Dendritic cell treated with granulocyte-macrophage colony-stimulating factor and Interleukin-4, amounts not matched to agents 40 ng/mL and 50 ng/mL, for 4 days (primary cell): ENCODE measurements around the gene DEPDC1.
"Not testable (repeated sequence)": the region's sequence is repeated elsewhere in the genome, so short reads cannot be mapped to it uniquely, and the experiment has no call there.

Experiments
- H3K27ac Mint-ChIP-seq: one replicate; pipeline ENCODE4 v1.8.0; 2022; ENCODE audit warnings: mild to moderate bottlenecking, mixed read lengths
- H3K27me3 Mint-ChIP-seq: one replicate; pipeline ENCODE4 v1.8.0; 2022; ENCODE audit warnings: mild to moderate bottlenecking, mixed read lengths
- H3K36me3 Mint-ChIP-seq: one replicate; pipeline ENCODE4 v1.8.0; 2022; ENCODE audit warnings: low read depth, mixed read lengths
- H3K4me1 Mint-ChIP-seq: one replicate; pipeline ENCODE4 v1.8.0; 2022; ENCODE audit warnings: low read depth, mixed read lengths
- H3K4me3 Mint-ChIP-seq: one replicate; pipeline ENCODE4 v1.8.0; 2022; ENCODE audit warnings: mild to moderate bottlenecking, moderate library complexity, mixed read lengths
- H3K9me3 Mint-ChIP-seq: one replicate; pipeline ENCODE4 v1.8.0; 2022; ENCODE audit warnings: mixed read lengths
- intact Hi-C: fragments of 100-400 bp; cut with micrococcal nuclease; formaldehyde crosslinking; loops from one replicate; pipeline ENCODE4 v1.15.0; 2022

Gene DEPDC1

DNA sequence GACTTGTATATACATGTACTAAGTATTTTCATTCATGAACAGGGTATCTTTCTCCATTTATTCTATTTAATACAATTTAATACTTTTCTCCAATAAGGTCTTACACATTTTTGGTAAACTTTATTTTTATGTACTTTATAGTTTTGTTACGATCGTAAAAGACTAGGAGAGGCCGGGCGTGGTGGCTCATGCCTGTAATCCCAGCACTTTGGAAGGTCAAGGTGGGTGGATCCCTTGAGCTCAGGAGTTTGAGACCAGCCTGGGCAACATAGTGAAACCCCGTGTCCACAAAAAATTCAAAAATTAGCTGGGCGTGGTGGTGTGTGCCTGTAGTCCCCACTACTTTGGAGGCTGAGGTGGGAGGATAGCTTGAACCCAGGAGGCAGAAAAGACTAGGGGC, 4.6 kb downstream of the DEPDC1 start:
- H3K4me3 Mint-ChIP-seq, H3K27ac Mint-ChIP-seq, H3K27me3 Mint-ChIP-seq, H3K36me3 Mint-ChIP-seq, H3K9me3 Mint-ChIP-seq, intact Hi-C loops: not testable (repeated sequence)
- peaks cover 22% of the 10 kb centered on the region for H3K4me1 Mint-ChIP-seq

DNA sequence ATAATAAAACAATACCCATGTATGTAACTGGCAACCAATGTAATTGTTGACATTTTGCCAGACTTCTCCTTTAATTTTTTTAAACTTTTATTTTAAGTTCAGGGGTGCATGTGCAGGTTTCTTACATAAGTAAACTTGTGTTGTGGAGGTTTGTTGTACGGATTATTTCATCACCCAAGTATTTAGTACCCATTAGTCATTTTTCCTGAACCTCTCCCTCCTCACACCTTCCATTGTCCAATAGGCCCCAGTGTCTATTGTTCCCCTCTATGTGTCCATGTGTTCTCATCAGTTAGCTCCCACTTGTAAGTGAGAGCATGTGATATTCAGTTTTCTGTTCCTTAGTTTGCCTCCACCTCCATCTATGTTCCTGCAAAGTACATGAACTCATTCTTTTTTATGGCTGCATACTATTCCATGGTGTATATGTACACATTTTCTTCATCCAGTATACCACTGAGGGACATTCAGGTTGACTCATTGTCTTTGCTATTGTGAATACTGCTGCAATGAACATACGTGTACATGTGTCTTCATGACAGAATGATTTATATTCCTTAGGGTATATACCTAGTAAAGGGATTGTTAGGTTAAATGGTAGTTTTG, 6.7 kb downstream of the DEPDC1 start:
- H3K4me3 Mint-ChIP-seq, result no peak overlapping the region
- H3K27me3 Mint-ChIP-seq, result no peaks in the 10 kb centered on the region
- H3K4me1 Mint-ChIP-seq, result peaks cover 5% of the 10 kb centered on the region
- intact Hi-C loops, result no loop called here
- H3K27ac Mint-ChIP-seq, result no peak overlapping the region
- H3K36me3 Mint-ChIP-seq, result no peaks in the 10 kb centered on the region
- H3K9me3 Mint-ChIP-seq, result no peaks in the 10 kb centered on the region

DNA sequence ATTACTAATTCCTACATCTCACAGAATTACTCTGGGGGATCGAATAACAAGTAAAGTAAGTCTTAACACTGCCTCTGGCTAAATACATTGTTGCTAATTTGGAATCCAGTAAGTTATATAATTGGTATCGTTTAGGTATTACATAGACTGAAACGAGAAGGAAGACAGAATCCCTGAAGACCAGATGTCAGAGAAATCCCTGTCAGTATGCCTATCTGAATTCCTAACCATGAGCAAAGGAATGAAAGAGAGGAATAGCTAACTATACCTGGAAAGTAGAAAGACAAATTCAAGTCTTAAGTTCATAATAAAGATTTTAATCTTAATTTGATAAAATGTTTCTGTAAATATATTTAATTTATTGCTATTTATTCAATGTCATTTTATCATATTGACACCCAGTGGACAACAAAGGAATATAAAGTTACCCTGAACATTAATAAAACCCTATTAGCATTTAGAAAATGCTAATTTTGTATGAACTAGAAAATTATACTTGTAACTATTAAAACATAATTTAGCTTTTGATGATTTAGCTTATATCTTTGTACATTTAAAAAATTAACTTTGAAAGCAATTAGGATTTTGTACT, 11.4 kb downstream of the DEPDC1 start:
- H3K4me3 Mint-ChIP-seq, result no peak overlapping the region
- intact Hi-C loops, result no loop called here
- H3K4me1 Mint-ChIP-seq, result no peaks in the 10 kb centered on the region
- H3K36me3 Mint-ChIP-seq, result no peaks in the 10 kb centered on the region
- H3K27me3 Mint-ChIP-seq, result no peaks in the 10 kb centered on the region
- no peak overlapping the region for H3K27ac Mint-ChIP-seq
- H3K9me3 Mint-ChIP-seq, result no peaks in the 10 kb centered on the region

DNA sequence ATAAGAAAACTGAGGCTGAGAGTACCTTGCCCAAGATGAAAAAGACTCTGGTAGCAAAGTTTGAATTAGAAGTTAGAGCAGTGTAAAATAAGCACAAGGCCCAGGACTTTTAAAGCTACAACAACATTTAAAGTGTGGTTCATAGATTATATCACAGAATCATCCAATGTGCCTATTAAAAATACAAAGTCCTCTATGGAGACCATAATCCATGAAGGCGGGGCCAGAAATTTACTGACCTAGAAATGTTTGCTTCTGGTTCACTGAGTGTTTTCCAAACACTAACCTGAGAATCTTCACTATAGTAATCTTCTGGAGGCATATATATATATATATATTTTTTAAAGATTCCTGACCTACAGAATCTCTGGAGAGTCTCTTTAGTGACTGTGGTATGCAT, 12.3 kb downstream of the DEPDC1 start:
- Mint-ChIP-seq H3K27ac (no peak overlapping the region), H3K4me3 (no peak overlapping the region), H3K36me3 (no peaks in the 10 kb centered on the region), H3K9me3 (no peaks in the 10 kb centered on the region), H3K4me1 (no peaks in the 10 kb centered on the region), H3K27me3 (no peaks in the 10 kb centered on the region)
- intact Hi-C loops, result no loop called here

DNA sequence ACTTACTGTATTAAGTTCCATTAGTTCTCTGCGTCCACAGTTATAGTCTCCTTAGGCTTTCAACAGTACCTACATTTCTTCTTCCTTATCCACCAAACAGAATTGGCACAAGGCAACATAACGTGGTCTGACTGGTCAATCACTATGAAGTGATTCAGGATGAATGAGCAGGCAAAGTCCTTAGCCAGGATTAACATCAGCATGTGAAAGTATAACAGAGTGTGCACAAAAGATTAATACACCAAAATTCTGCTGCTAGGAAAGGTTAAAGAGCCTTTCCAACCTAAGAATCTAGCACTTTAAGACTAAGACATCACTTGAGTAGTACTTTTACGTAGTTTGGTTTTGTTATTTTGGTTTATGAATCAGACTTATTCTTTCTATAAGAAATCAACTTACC, 15.8 kb downstream of the DEPDC1 start:
- no peaks in the 10 kb centered on the region for H3K9me3 Mint-ChIP-seq
- H3K36me3 Mint-ChIP-seq, result no peaks in the 10 kb centered on the region
- H3K4me3 Mint-ChIP-seq, result no peak overlapping the region
- H3K4me1 Mint-ChIP-seq, result no peaks in the 10 kb centered on the region
- intact Hi-C loops, result no loop called here
- no peak overlapping the region for H3K27ac Mint-ChIP-seq
- no peaks in the 10 kb centered on the region for H3K27me3 Mint-ChIP-seq

DNA sequence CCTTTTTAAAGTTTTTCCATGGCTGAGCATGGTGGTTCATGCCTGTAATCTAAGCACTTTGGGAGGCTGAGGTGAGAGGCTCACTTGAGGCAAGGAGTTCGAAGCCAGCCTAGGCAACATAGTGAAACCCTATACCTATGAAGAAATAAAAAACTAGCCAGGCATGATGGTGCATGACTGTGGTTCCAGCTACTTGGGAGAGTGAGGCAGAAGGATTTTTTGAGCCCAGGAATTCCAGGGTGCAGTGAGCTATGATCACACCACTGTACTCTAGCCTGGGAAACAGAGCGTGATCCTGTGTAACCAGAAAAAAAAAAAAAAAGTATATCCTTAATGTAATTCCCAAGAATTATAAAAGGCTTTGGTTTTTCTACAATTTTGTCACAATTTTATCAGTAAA, 17.4 kb downstream of the DEPDC1 start:
- Mint-ChIP-seq H3K27ac (no peak overlapping the region), H3K4me3 (no peak overlapping the region), H3K9me3 (no peaks in the 10 kb centered on the region), H3K4me1 (no peaks in the 10 kb centered on the region), H3K36me3 (no peaks in the 10 kb centered on the region), H3K27me3 (no peaks in the 10 kb centered on the region)
- intact Hi-C loops, result no loop called here

DNA sequence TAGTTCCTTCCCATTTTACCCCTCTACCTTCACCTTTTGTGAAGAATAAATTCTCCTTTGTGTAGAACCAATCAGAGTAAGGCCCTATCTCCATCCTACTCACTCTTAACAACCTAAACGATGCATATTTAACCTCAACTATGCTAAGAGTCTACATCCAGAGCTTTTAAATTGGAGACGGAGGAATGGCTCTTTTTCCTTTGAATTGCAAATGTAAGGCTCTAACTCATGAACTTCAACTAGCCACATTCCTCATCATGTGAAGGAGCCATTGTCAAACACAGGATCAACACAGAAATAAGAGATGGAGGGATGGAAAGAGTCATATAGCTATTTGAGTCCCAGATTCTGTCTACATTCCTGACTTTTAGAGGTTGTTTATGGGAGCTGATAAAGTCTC, 18.2 kb downstream of the DEPDC1 start:
- no peaks in the 10 kb centered on the region for H3K36me3 Mint-ChIP-seq
- no peaks in the 10 kb centered on the region for H3K9me3 Mint-ChIP-seq
- H3K27me3 Mint-ChIP-seq, result no peaks in the 10 kb centered on the region
- intact Hi-C loops, result no loop called here
- no peak overlapping the region for H3K4me3 Mint-ChIP-seq
- H3K4me1 Mint-ChIP-seq, result no peaks in the 10 kb centered on the region
- H3K27ac Mint-ChIP-seq, result no peak overlapping the region

DNA sequence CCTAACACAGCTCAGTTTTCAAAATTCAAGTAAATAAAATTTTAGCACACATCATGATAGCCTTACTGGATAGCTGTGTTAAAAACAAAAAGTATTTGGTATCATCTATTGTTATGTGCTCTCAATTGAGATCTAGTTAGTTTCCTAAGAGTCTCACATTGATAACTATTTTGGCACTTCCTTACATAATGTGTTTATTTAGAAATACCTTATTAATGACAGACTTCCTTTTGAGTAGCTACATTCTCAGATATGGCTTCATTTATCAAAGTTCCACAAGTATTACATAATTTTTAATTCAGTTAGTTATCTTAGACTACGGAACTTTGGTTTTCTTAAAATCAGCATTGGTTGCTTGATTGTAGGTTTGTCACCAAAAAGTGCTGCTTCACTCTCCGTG, 20.3 kb downstream of the DEPDC1 start:
- H3K4me1 Mint-ChIP-seq, H3K27me3 Mint-ChIP-seq, H3K27ac Mint-ChIP-seq, intact Hi-C loops, H3K4me3 Mint-ChIP-seq, H3K9me3 Mint-ChIP-seq, H3K36me3 Mint-ChIP-seq: not testable (repeated sequence)

DNA sequence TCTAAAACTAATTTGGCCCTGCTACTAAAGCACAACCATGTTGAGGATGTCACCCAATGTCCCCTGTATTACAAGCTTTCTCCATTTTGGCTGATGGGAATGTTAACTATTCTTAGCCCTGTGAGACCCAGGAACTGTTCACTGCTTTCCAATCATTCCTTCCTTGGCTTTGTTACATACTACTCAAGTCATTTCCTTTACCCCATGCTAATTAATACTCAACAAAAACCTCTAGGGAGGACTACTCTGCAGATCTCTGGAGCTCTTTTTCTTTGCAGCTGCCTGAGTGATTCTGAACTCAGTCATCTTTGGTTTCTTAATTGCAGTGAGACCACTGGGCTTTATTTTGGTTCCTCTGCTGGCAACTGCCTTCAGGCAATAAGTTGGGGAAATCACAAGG, 23.8 kb downstream of the DEPDC1 start:
- Mint-ChIP-seq H3K4me3 (no peak overlapping the region), H3K27ac (no peak overlapping the region), H3K36me3 (no peaks in the 10 kb centered on the region), H3K9me3 (no peaks in the 10 kb centered on the region), H3K27me3 (no peaks in the 10 kb centered on the region), H3K4me1 (no peaks in the 10 kb centered on the region)
- intact Hi-C loops, result no loop called here

DNA sequence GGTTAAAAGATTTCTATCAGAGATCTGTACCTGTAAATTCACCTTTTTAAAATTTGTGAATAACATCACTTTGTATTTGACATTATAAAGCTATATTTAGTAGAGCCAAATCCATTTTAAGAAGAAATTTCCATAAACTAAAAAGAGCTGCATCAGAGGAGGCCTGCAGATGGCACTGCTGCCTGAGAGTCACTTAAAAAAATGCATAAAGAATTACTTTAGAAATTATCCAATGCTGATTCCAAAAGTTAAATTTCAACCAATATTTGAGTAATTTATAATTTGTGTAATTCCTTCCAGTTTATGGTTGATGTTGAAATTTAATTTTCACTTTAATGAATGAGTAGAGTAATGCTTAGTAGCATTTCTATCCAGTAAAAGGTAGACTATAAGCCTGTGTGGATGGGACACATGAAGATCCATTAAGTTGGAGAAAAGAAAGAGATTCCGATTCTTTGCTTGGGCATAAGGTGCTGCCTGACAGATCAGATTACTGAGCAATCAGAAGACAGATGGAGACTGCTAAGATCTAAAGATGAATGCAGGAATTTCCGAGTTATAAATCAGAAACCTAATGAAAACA, 26.4 kb downstream of the DEPDC1 start:
- no peak overlapping the region for H3K4me3 Mint-ChIP-seq
- no peaks in the 10 kb centered on the region for H3K4me1 Mint-ChIP-seq
- H3K27ac Mint-ChIP-seq, result no peak overlapping the region
- intact Hi-C loops, result no loop called here
- no peaks in the 10 kb centered on the region for H3K36me3 Mint-ChIP-seq
- no peaks in the 10 kb centered on the region for H3K27me3 Mint-ChIP-seq
- H3K9me3 Mint-ChIP-seq, result no peaks in the 10 kb centered on the region

DNA sequence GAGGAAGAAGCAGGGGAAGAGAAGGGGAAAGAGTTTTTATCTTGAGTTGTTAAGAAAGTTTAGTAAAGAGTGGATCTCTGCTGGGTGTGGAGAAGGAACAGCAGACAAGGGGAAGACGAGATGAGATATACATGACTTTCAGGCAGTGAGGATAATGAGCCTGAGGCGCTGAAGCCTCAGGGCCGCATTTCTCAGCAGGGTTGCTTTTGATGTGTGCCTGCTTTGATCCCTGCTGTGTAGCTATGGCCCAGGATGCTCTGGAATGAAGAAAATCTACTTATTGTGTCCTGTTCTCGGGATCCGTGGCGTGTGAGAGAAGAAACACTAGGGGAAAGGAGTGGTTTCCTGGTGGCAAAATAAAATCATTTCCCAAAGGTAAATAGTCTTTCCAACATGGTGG, 32.0 kb downstream of the DEPDC1 start:
- Mint-ChIP-seq H3K27me3 (no peaks in the 10 kb centered on the region), H3K27ac (no peak overlapping the region), H3K4me1 (no peaks in the 10 kb centered on the region), H3K9me3 (peaks cover 10% of the 10 kb centered on the region), H3K36me3 (no peaks in the 10 kb centered on the region), H3K4me3 (no peak overlapping the region)
- intact Hi-C loops, result no loop called here

DNA sequence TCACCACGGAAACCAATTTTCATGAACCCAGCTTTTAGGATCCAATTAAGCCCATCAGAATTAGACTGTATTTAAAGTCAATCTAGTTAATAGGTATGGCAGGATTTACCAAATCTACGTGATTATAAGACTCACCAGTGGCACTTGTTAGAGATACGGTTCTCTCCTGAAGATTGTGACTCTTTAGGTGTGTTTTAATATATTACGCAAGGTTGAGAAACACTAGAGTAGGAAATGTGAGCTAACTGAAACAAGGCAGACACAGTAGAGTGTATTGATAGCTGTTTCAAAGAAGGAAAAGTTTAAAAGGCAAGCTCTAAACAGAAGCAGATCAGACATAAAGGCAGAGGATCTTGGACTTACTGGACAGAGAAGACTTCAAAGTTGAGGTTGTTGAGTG, 35.9 kb downstream of the DEPDC1 start:
- Mint-ChIP-seq H3K27me3 (peaks cover 1% of the 10 kb centered on the region), H3K27ac (no peak overlapping the region), H3K4me3 (no peak overlapping the region), H3K9me3 (peaks cover 10% of the 10 kb centered on the region), H3K36me3 (no peaks in the 10 kb centered on the region), H3K4me1 (no peaks in the 10 kb centered on the region)
- intact Hi-C loops, result no loop called here

DNA sequence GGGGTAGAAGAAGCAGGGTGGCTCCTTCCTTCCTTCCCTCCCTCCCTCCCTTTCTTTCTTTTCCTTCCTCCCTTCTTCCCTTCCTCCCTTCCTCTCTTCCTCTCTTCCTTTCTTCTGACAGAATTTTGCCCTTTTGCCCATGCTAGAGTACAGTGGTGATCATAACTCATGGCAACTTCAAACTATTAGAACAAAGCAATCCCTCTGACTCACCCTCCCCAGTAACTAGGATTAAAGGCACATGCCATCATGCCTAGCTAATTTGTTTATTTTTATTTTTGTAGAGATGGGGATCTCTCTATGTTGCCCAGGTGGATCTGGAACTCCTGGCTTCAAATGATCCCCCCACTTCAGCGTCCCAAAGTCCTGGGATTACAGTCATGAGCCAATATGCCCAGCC, 37.1 kb downstream of the DEPDC1 start:
- Mint-ChIP-seq H3K36me3 (no peaks in the 10 kb centered on the region), H3K4me1 (no peaks in the 10 kb centered on the region)
- intact Hi-C loops, result no loop called here

DNA sequence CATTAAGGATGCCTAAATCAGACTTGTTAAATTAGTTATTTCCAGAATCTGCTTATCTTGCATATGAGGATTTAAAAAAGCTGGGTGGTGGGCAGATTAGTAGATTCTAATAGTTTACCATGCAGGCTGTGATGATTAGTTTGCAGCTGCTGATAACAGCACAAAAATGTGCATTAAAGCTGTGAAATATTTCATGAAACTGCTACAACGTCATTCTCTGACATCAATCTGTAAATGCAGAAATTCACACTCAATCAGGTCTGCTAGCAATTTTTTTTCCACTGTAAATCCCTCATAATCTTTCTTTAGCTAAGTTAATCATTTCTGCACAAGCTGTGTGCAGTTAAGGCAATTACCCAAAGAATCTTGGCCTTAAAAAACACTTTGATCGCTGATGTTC, 37.8 kb downstream of the DEPDC1 start:
- H3K9me3 Mint-ChIP-seq, result peaks cover 10% of the 10 kb centered on the region
- H3K27me3 Mint-ChIP-seq, result peaks cover 1% of the 10 kb centered on the region
- intact Hi-C loops, result no loop called here
- no peak overlapping the region for H3K4me3 Mint-ChIP-seq
- no peaks in the 10 kb centered on the region for H3K4me1 Mint-ChIP-seq
- H3K27ac Mint-ChIP-seq, result no peak overlapping the region
- H3K36me3 Mint-ChIP-seq, result no peaks in the 10 kb centered on the region

More for the DNA sequence above, 37.1 kb downstream of the DEPDC1 start:
- no peak overlapping the region for H3K4me3 Mint-ChIP-seq
- peaks cover 1% of the 10 kb centered on the region for H3K27me3 Mint-ChIP-seq
- H3K9me3 Mint-ChIP-seq, result peaks cover 10% of the 10 kb centered on the region
- no peak overlapping the region for H3K27ac Mint-ChIP-seq

DNA sequence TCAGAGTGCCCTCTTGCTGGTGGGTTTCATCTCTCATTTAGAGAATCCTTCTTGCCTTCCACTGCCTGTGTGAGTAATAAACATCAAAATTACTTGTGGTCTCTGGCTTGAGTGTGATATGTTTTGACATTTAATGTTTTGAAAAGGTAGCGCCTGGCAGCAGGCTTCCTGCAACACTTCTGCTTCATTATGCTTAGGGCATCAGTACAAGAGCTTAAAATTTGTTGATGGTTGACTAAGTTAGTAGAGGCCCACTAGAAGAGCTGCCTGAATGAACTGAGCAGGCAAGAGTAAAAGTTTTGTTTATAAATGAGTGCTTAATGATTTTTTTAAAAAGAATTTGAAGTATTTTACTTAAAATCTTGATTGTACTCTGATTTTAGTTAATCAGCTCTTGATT, 40.7 kb downstream of the DEPDC1 start:
- Mint-ChIP-seq H3K36me3 (no peaks in the 10 kb centered on the region), H3K27ac (no peak overlapping the region), H3K9me3 (no peaks in the 10 kb centered on the region), H3K27me3 (peaks cover 1% of the 10 kb centered on the region), H3K4me3 (no peak overlapping the region), H3K4me1 (no peaks in the 10 kb centered on the region)
- intact Hi-C loops, result no loop called here
